Superior temporal gyrus (tissue), 1 donor: ENCODE measurements around the gene MTF2.
"Not testable (repeated sequence)": the region's sequence is repeated elsewhere in the genome, so short reads cannot be mapped to it uniquely, and the experiment has no call there.

Experiments
- DNase-seq: peaks from one replicate; pipeline ENCODE4 v3.0.0-alpha.2; 2016; ENCODE audit errors: extremely low spot score

MTF2 gene

DNA sequence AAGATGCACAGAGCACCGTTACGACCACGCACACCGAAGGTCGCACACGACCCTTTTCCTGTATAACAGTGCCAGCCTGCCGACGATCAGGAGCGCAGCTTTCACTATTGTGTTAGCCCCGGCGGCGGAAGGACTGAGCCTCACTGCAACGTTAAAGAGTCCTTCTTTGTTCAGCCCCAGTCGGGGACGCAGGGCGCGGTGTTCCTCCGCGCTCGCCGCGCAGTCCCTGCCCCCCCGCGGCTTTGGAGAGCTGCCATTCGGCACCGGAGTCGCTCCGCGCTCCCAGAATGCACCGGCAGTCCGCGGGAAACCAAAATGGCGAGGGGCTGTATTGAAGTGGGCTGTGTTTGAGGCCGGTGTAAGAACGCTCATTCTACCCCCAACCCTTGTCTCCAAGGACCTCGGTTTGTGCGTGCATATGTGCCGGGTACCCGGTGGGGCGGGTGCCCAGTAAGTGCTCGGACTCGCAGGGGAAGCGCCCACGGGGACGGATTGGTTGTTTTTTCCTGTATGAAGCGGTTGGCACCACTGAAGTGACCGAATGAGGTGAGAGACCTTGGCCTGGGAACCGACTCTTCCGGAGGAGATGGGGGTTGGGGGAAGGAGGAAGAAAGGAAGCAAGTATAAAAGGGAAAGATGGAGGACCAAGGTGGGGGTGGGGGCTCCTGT is at the start of gene MTF2:
TSS of gene MTF2 (plus strand) at position 298 of the 669 bp plus-strand sequence. CDS start at position 542, 244 bp downstream.
- DNase-seq, result peak; percentile 96

DNA sequence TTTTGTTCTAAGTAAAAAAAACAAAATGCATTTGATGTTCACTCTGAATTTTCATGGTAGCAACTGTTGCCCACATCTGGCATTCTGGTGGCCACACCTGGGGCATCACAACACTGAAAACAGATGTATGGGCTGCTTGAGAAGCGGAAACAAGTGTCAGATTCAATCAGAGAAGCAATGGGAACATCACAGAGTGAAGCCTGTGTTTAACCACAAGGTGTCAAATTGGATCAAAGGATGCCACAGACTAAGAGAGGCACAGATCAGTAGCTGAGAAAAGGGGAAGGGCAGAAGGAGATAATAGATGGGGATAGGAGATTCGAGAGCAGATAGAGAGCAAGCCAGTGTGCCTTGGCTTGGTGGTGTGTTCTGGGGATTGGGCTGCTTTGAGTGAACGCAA is 49.8 kb upstream of the MTF2 start:
- no peak for DNase-seq

- DNase-seq, result not testable (repeated sequence)
Measured at GRCh38 chr1:93030191-93030590, 48.9 kb upstream of the MTF2 start.

DNA sequence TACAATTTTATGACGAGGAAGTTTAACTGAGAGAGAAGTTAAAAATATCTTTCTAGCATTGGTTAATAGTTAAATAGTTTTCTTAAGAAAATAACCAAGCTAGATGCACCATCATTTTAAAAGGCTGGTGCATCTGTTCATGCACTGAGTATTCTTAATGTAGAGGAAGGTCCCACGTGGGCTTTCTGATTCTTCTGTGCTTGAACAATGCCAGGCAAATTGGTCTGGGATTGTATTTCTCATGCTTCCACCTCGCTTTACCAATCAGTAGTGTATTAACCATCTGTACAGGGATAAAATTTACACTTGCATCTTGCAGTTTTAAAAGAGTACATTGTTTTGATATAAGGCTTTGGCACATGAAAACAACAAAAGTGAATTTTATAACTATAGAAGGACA is 47.4 kb upstream of the MTF2 start:
- no peak for DNase-seq

- no peak for DNase-seq
Measured at GRCh38 chr1:93033029-93033428, 46.1 kb upstream of the MTF2 start.

GRCh38 chr1:93033785-93034184 is 45.3 kb upstream of the MTF2 start:
- no peak for DNase-seq

DNA sequence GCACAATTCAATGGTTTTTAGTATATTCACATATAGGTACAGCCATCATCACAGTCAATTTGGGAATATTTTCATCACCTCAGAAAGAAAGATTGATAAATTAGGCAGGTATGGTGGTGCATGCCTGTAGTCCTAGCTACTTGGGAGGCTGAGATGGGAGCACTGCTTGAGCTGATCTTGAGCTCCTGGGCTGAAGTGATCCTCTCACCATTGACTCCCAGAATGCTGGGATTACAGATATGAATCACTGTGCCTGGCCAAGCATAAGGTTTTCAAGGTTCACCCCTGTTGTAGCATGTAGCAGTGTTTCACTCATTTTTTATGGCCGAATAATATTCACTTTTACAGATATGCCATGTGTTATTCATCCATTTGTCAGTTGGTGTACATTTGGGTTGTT is 44.7 kb upstream of the MTF2 start:
- no peak for DNase-seq

GRCh38 chr1:93036672-93037071 is 42.4 kb upstream of the MTF2 start:
- no peak for DNase-seq

GRCh38 chr1:93042187-93043056 is 36.7 kb upstream of the MTF2 start:
- peak; percentile 17 for DNase-seq

DNA sequence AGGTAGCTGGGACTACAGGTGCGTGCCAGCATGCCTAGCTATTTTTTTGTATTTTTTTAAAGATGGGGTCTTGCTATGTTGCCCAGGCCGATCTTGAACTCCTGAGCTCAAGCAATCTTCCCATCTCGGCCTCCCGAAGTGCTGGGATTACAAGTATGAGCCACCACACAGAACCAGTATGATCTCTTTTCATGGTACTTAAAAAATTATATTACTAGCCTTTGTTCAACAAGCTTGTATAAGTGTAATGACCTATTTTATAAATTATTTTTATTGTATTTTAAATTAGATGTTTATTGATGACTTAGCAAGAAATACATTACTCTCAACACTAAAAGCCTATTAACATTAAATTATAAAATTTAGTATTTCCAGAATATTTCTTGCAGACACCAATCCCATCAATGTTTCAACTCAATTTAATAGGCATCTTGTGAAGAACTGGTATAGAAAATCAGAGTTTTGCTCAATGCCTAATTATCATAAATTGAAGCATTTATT is 36.0 kb upstream of the MTF2 start:
- no peak for DNase-seq

DNA sequence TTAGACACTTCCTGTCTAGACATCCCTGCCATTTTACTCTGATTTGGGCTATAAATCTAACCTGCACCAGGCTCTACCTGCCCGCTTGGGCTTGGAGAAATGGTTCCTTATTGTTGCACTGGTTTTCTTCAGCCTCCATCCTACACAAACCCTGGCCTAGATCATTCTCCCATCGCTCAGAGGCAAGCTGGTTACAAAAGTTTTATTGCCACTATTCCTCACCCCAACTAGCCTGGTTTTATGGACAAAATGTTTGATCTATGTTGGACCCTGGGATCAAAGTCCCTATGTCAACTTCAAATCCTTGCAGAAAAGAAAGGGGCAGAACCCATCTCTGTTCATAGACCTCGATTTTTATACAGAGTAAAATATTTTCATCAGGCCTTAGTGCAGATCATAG is 31.5 kb upstream of the MTF2 start:
- no peak for DNase-seq

DNA sequence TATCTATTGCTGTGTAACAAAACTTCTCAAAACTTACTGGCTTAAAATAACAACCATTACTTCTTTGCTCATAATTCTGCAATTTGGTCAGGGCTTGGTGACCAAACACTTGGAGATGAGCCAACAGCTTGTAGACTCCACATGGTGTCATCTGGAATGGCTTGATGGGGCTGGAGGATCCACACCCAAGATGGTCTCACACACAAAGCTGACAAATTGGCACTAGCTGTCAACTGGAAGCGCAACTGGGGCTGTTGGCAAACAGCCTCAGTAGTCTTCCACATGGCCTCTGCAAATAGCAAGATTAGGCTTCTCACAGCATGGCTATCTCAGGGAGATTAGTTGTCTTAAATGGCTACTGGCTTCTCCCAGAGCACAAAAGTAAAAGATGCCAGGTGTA is 27.1 kb upstream of the MTF2 start:
- no peak for DNase-seq

DNA sequence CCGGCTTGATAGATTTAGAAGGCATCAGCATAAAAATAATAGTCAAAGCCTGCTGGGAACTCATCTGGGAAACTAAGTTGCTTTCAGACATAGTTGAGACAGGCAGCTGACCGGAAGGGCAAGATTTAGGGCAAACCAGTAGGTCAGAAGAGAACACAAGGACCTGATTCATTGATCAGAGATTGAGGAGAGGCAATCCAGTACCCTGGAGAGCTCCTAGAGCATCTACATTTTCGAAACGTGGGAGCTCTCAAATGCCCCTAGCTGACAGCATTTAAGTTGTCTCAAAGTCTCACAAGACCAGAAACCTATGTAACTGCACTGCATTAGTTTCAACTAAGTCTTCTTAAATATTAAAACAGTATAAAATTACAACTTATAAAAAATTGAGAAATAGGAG is 22.9 kb upstream of the MTF2 start:
- no peak for DNase-seq

GRCh38 chr1:93056649-93057048 is 22.4 kb upstream of the MTF2 start:
- no peak for DNase-seq

GRCh38 chr1:93061895-93062792 is 16.9 kb upstream of the MTF2 start:
- DNase-seq, result peak; percentile 31

DNA sequence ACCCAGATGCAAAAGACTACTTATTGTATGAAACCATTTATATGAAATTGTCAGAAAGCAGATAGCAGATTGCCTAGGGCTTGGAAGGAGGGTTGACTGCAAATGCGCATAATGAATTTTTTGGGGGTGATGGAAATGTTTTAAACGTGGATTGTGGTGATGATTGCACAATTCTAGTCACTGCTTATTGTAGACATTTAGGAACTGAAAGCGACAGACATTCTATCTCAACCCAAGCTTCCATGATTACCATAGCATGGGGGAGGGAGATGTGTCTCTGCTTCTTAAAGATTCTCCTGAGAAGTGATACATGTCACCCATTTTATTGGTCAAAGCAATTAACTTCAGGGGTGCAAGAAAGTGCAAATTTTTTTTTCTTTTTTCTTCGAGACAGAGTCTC is 2.8 kb upstream of the MTF2 start:
- no peak for DNase-seq

DNA sequence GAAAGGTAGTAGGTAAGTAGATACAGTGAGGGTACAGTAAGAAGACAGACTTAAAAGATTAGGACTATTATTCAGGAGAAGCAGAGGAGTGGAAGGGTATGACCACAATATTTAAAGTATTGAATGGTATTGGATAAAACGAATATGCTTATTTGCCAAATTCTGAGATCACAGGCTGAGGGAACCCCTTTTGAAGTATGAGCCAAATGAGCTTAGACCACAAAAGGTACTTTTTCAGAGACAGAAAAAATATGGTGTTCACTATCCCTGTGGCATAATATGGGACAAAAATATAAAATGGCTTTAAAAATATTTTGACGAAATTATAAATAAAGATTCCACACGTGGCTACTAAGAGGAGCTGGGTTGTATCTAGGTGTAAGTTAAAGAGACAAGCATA is 880 bp upstream of the MTF2 start:
- DNase-seq, result no peak

DNA sequence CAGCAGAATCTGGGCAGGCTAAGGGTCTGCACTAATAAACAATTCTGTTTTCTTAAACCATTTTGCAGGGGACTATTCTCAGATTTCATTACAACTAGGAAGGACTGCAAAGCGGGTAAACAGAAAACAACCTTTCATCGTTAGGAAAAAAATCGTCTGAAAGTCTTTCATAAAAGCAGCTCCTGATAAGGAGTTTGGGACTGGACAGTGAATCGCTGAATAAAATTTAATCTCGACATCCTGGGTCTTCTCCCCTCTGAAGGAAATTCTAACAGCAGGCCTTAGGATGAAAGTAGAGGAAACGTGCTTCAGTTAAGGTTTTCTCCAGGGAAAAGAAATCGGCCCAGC is 471 bp upstream of the MTF2 start:
- DNase-seq, result no peak

DNA sequence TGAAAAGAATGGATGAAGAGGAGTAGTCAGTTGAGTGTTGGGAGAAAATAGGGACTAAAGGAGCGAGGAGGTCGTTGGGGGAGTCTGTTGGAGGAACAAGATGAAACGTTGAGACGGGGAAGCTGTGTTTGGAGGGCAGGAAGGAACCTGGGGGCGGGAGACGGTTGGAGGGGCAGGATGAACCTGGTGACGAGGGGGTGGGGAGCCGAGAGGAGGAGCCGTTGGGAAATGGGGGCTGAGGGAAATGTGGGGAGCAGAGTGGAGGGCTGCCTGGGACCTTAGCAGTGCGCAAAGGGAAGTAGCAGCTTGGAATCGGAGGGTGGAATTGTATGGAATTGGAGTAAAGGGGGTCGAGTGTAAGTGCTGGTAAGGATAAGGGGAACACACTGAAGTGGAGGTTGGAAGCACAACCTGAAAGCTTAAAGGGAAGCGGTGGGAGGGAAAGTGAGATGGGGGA is 630 bp downstream of the MTF2 start:
- DNase-seq, result peak; percentile 34

DNA sequence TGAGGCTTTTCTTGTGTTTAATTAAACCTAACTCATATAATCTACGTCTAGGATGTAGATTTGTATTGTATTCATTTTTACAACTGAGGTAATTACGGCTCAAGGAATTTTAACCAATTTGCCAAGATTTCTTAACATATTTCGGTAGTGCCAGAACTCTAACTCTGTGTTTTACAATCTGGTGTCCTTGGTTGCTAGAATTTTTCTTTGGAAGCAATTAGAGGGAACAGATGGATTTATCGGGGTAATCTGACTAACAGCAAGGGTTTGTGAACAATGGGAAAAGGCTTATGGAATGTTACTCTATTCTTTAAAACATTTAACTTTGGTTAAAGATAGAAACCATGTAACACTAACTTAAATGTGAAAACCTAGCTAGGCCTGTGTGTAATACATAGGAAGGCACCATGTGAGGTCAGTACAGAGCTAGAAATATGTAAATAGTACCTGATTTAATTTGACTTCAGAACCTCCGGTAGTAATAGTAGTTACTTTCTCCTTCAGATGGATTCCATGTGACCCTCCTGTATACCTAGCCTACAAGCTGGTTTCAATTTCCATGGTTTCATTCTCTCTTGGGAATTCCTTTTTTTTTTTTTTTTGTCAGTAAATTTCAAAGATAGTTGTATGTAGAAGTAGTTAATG is 1.2 kb downstream of the MTF2 start:
- DNase-seq, result peak; percentile 55

DNA sequence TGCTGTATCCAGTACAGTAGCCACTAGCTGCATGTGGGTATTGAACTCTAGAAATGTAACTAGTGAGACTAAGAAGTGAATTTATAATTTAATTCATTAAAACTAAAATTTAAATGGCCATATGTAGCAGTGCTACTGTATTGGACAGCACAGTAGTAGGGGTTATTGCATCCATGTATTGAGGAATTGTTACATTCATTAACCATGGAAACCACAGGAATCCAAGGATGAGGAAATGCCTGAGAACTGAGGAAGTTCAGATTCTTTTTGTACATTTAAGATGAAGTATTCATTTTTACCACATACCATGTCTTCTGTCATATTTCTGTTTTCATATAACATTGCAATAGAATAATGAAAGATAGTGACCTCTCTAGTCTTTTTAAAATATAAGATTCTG is 2.6 kb downstream of the MTF2 start:
- DNase-seq, result no peak

DNA sequence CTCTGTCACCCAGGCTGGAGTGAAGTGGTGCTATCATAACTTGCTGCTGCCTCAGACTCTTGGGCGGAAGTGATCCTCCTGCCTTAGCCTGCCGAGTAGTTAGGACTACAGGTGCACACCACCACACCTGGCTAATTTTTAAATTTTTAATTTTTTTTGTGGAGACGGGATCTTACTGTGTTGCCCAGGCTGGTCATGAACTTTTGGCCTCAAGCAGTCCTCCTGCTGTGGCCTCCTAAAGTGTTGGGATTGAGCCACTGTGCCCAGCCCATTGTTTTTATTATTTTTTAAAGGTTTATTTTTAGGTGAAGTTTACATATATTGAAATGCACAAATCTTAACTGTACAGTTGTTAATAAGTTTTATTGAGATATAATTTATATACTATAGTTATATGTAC is 3.2 kb downstream of the MTF2 start:
- DNase-seq, result no peak
